GM19025 (cell line): ENCODE data around the gene LBHD1.
"Not testable (repeated sequence)": the region's sequence is repeated elsewhere in the genome, so short reads cannot be mapped to it uniquely, and the experiment has no call there.

Experiments used
- ATAC-seq: cut with Tn5 transposase; IDR thresholded peaks from one replicate; pipeline ENCODE4 v1.9.1; 2021; ENCODE audit warnings: mild to moderate bottlenecking, low read depth, moderate library complexity; ENCODE audit not compliant: unreplicated experiment

LBHD1 gene

DNA sequence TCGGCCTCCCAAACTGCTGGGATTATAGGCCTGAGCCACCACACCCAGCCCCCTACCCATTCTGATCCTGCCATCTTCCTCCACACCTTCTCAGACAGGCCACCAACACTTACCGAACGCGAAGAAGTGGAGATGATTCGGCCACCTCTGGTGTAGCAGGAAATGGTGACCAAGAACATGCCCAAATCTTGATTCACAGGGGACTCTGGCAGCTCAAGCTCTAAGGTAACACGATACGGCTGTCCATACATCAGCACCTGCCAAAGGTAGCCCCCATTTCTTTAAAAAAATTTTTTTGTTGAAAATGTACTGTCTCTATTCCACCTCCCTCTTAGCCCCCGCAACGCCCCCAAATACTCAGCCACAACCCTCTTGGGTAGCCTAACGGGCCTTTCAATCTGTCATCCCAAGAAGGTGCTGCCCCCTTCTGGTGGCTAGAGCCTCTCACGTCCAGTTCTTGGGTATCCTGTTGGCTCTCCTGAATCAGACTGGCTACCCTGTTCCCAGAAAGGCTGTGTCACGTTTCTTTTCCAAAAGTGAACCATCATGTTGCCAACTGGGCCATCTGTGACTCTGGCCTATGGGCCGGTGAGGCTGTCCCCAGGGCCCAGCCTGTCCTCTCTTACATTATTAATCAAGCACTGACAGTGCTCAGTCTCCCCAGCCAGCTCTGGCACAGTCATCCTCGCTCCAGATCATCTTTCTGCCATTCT lies 22.5 kb upstream of the LBHD1 start:
- no peak for ATAC-seq

DNA sequence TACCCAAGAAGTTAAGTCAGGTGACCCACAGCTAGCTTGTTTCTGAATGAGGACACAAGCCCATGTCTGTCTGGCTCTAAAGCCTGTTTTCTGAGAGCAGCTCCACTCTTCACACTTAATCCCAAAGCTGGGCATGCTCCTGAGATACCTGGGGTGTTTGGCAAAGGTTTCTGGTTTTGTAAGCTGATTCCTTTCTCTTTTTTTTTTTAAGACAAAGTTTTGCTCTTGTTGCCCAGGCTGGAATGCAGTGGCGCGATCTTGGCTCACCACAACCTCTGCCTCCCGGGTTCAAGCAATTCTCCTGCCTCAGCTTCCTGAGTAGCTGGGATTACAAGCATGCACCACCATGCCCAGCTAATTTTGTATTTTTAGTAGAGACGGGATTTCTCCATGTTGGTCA lies 21.6 kb upstream of the LBHD1 start:
- not testable (repeated sequence) for ATAC-seq

DNA sequence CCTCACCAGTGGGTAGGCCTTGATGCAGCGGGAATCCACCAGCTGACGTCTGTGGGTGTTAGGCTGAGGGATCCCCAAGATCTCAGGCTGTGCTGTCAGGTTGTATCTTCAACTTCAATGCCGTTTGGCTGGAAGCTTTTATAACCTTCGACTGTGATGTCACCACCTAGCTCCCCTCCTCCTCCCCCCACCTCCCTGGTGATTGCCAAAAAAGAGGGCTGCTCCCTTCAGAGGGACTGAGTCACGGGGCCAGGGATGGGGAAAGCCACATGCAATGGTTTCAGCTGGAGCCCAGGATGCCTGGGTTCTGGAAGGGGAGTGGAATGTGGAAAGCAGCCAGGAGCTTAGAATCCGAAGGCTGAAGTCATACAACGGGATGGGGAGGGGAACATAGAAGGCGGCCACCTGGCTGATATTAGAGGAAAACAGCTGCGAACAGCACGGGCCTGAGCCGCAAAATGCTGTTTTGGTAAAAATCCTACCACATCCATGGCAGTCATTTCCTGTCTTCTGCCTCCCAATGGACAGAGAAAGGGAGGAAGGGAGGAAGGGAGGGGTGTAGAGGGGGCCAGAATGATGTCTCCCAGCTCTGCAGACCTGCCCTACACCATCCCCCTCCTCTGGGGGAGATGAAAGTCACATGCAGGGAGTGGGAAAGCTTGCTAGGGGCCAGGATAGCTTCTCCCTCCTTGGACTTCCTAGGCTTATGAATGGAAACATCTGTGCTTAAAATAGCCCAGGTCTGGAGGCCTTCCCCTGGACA lies 17.5 kb upstream of the LBHD1 start, which contains the start of gene LRRN4CL:
Gene LRRN4CL (minus strand): TSS at position 110 of the 763 bp plus-strand sequence. CDS start 1,022 bp downstream, outside the sequence.
- ATAC-seq = no peak

DNA sequence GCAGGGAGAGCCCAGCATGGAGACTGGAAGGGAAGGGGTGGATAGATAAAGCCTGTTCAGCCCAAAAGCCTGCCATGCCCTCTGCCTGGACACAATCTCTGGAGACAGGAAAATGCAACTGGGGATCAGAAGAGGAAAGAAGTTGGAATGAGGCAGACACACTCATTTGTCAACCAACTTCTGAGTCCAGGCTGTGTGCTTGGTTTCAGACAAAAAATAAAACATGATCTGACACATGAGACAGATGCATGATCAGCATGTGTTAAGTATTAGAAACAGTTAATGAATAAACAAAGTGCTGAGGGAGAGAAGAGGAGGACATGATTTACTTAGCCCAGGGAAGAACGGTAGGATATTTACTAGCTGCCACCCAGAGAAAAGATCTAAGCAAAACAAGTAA lies 16.4 kb upstream of the LBHD1 start:
- ATAC-seq = no peak

DNA sequence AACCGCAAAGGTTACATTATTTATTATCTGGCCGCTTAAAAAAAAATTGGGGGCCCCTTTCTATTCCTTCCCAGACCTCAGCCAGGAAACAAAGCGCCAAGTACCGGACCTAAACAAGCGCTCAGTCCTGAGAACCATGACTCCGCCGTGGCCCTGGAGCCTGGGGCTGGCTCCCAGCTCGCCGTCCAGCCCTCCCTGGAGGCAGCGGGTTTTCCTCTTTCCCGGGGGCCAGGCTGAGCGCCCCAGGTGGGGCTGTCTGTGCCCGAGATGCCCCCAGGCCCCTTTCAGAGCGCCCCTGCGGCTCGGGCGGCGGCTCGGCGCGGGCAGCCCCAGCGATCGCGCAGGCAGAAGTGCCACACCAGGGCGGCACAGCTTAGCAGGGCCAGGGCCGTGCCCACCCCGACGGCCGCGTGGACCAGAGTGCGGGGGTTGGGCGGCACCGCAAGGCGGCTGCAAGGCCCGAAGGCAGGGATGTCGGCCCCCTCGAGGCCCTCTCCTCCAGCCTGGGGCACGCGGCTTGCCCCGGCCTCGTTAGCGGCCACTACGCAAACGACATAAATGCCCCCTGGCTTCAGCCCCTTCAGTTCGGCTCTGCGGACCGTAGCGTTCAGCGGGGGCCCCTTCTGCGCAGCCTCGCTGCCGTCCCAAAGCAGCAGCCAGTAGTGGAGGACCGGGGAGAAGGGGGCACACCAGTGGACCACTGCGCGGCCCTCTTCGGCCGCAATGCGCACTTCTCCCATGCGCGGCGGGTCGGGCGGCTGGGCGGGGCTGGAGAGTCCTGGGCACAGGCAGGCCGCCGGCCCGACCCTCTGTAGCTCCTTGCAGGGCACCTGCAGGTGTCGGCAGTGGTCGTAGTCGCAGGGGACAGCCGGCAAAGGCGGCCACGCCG lies 15.7 kb upstream of the LBHD1 start:
- ATAC-seq = no peak

DNA sequence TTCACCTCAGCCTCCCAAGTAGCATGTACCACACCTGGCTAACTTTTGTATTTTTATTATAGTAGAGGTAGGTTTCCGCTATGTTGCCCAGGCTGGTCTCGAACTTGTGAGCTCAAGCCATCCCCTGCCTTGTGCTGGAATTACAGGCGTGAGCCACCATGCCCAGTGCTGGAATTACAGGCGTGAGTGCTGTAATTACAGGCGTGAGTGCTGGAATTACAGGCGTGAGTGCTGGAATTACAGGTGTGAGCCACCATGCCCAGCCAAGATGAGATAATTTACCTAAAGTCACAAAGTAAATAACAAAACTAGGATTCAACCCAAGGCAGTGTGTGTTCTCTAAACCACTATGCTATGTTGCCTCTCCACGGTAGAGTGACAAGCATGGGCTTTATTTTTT lies 10.5 kb upstream of the LBHD1 start:
- ATAC-seq = no peak

DNA sequence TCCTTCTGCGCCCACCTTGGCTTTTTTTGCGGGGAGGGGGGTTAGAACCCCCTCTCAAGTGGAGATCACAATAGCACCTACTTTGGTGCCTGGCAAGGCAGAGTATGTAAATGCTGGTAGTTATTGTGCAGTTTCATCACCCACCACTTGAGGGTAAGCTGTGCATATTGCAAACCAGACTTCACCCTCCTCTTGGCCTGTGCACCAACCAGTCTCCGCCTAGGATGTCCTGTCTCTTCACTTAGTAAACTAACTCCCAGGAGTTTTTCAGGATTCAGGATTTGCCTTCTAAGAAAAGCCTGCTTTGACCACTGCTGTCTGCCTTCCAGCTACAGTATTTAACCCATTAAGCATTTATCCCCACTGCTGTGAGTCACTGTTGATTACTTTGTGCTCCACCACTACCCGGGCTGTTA lies 8.8 kb upstream of the LBHD1 start:
- no peak for ATAC-seq

DNA sequence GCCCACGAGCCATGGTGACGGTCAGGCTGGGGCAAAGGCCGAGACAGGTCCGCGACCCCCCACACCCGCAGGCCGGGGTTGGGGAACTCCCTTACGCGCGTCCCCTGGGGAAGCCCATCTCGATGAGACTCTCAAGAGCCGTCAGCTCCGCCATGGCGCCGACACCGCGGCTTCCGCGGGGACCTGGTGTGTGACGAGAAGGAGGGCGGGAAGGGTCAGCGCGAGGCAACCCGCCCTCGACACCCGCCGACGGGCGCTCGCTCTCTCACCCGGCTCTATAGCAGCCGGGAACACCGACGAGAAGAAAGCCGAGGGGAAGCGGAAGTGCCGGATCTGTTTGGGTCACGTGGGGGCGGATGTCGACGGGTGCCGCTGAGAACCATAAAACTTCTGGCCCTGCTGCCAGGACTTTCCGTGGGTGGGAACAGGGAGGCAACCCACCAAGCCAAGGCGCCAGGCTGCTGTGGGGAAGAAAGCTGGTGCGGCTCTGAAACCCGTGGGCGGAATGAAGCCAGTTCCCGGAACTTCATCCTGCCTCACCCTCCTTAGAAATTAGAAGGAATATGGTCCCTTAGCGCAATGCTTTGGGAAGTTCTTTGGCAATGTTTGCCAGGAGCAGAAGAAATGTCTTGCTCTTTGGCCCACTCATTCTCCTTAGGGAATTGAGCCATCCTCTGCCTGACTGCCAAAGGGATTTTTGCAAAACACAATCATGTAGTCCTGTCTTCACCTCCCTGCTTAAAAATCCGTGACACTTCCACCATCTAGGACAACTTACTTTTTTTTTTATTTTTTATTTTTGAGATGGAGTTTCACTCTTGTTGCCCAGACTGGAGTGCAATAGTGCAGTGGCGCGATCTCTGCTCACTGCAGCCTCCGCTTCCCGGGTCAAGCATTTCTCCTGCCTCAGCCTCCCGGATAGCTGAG lies 7.0 kb upstream of the LBHD1 start, which contains the start of gene UBXN1:
Gene UBXN1 (minus strand): TSS at position 304 of the 927 bp plus-strand sequence. CDS start 150 bp downstream, at position 154.
- peak; percentile 67 for ATAC-seq

DNA sequence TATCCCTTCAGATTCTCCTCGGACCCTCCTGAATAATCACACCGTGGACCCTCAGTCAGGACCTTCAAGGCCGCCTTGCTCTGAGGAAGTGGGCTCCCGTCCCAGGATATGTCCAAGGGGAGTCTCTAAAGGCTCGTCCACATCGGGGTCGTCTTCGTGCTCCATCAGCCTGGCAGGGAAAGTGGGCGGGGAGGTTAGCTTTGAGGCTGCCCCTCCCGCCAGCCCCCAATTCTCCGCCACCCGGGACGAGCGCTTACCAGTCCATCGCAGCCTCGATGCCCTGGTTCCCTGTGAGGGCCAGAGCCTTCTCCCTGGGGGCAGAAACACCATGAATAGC lies 6.3 kb upstream of the LBHD1 start:
- no peak for ATAC-seq

DNA sequence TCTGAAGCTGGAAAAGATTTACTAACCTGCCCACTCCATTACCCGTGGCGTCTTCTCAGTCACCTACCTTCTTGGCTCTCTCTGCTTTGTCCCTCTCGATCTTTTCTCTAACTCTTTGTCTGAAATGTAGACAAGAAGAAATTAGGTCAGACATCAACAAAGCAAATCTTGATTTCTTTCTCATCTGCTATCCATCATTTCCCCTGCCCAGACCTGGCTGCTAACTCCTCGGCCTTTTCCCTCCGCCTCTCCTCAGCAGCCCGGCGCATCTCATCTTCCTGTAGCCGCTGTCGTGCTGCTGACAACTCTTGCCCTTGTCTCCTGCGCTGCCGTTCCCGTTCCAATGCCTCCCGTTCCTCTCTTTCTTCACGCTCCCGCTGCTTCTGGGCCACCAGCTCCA lies 5.6 kb upstream of the LBHD1 start:
- no peak for ATAC-seq

DNA sequence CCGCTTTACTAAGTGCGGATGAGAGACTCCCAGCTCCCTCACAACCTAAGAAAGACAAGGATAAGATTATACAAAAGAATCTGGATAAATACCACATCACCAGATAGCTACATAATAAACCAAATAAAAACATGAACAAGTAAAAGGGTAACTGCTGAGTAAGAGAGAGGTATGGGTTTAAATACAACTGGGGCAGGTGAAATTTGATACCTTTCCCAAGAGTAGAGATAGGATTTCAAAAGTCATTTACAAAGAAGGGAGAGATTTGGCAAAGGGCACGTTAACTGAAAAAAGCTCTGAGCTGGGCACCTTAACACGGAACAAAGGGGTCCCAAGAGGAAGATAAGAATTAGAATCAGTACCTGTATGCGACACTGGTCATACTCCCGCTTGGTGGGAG lies 5.1 kb upstream of the LBHD1 start:
- no peak for ATAC-seq

DNA sequence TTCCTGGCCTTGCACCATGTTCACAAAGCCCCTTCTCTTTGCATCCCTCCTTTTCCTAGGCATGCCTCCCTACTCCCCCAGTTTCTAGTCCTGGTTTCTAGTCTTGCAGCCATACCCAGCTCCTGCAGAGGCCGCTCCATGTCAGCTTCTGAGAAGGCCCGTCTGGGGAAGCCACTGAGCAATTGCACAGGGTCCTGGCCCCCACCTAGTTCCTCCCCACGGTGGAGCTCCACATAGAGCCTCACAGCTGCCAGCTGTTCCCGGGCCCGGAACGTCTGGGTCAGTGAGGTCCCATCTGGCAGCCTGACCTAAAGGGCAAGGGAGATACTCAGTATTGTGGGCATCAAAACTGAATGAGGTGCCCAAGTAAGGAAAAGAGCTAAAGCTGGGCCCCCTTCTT lies 4.6 kb upstream of the LBHD1 start:
- no peak for ATAC-seq

DNA sequence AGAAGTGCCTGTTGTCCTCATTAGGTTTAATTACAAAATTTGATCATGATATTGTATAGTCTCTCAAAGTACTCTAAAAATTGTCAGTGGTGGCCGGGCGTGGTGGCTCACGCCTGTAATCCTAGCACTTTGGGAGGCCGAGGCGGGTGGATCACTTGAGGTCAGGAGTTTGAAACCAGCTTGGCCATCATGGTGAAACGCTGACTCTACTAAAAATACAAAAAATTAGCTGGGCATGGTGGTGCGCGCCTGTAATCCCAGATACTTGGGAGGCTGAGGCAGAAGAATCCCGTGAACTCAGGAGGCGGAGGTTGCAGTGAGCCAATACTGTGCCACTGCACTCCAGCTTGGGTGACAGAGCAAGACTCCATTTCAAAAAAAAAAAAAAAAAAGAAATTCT lies 3.3 kb upstream of the LBHD1 start:
- ATAC-seq = not testable (repeated sequence)

DNA sequence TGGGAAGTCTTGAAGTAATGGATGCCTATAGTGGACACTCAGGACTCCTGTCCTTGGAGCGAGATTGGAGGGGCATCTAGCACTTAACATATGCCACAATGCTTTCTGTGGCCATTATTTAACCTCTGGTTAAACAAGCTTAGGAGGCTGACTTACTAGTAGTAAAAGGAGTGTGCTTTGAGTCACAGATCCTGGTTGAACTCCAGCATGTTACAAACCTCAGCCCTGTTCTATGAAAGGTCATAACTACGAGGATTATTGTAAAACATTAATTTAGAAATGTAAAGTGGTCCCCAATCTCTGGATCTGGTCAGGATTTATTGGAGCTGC lies 1.1 kb upstream of the LBHD1 start:
- ATAC-seq = no peak

DNA sequence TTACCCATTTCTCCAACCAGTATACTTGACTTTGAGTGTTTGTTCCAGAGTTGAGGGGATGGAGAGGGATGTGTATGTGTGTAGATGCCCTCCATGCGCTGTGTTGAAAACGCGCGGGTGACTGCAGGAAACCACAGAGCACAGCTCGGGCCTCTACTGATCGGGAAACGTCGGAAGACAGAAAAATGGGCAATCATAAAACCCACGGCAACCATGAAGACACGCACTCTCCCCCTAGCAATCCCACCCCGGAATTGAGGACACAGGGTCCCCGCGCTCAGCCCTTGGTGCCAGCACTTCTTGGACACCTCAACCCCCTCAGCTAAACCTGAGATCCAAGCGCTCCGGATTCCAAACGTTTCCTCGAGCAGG lies 845 bp downstream of the LBHD1 start:
- ATAC-seq = no peak

DNA sequence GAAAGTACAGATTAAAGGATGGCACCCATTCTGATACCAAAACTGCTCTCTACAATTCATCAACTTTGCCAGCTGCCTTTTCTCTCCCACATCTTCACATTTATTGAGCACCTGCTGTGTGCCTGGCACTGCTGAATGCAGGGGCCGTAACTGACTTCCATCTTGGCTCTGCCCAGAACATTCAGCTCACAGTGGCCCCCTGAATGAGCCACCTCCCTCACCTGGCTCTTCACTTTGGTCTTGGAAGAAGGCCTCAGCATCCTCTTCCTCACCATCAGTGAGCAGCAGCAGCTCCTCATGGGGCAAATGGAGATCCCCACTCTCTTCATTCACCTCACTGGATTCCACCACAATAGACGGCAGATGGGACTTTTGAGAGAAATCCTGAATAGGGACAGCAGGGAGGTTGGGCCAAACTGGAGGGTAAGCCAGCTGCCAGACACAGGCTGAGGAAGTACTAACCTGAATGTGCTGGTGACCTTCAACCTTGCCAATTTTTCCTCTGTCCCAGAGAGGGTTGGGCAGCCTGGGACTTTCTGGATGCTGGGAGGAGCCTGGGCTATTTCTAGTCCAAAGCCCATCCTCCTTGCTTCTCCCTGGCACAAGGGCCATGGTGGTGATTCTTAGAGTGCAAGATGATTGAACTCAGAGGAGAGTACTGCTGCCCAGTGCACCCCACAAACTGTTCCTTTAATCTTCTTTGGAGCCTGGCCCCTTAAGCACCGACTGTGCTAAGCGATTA lies 2.5 kb downstream of the LBHD1 start:
- no peak for ATAC-seq

DNA sequence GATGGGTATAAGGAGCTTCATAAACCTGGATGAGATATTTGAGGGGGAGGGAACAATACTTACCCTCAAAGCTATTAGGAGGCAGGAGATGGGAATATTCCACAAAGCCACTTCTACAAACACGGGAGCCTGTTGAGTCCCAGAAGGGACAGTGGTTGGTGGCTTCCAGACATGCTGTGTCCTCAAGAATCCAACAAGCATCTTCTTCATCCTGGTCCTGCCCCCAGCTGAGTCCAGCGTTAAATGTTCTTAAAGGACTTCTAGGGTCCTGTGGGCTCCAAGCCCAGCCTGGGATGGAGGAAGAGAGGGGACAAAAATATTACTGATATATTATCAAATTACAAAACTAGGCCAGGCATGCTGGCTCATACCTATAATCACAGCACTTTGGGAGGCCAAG lies 4.6 kb downstream of the LBHD1 start:
- ATAC-seq = no peak

DNA sequence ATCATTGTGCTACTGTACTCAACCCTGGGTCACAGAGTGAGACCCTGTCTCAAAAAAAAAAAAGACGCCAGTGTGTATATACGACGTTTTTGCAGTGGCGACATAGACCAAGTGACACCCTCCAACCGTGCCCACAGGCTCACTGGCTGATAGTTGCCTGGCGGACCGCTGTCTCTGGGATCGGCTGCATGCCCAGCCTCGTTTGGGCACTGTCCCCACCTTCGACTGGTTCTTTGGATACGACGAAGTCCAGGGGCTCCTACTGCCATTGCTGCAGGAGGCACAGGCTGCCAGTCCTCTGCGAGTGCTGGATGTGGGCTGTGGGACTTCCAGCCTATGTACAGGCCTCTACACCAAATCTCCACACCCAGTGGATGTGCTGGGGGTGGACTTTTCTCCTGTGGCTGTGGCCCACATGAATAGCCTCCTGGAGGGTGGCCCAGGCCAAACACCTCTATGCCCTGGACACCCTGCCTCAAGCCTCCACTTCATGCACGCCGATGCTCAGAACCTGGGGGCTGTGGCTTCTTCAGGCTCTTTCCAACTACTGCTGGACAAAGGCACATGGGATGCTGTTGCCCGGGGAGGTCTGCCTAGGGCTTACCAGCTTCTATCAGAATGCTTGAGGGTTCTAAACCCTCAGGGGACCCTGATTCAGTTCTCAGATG lies 5.7 kb downstream of the LBHD1 start:
- ATAC-seq = no peak
